ENCODE results near the gene NAT14. TPM values are rescaled to one million over a fixed set of nuclear protein-coding genes. Genes with fewer than 3 reads are reported as not detected.

The NAT14 gene
- total RNA-seq, 1 experiment from 2014 or later = 49.6 TPM

- CTCF ChIA-PET = interaction anchor here (0.7 kb wide), 1 partner anchor 825 kb away, joined by 3 read pairs; no protein-coding TSS in a partner anchor
- TF ChIP-seq CTCF (IDR thresholded peaks at IDR 0.05; ENCODE audit: unreplicated experiment) = no peak
- DNase-seq = no peak
- H3K36me3 Mint-ChIP-seq (ENCODE audit: insufficient read depth, unreplicated experiment) = peaks cover 44% of the 10 kb centered on the region
- no peaks in the 10 kb centered on the region for H3K9me3 Mint-ChIP-seq (ENCODE audit: low read depth, unreplicated experiment)
- no peak overlapping the region for H3K4me3 Mint-ChIP-seq (ENCODE audit: low read depth, unreplicated experiment)
- H3K4me1 Mint-ChIP-seq (ENCODE audit: low read depth, unreplicated experiment) = peaks cover 9% of the 10 kb centered on the region
- BruUV-seq (replicated peaks) = no TSS peak
- intact Hi-C loops (cut with micrococcal nuclease; ENCODE audit: unreplicated experiment) = no loop called here
- peaks cover 38% of the 10 kb centered on the region for H3K27me3 Mint-ChIP-seq (ENCODE audit: unreplicated experiment)
- H3K27ac Mint-ChIP-seq (ENCODE audit: unreplicated experiment) = no peak overlapping the region
These were observed 4.2 kb downstream of the NAT14 start for GRCh38 chr19:55488986-55489710.

- Mint-ChIP-seq H3K36me3 (ENCODE audit: insufficient read depth, unreplicated experiment) (peaks cover 40% of the 10 kb centered on the region), H3K4me3 (ENCODE audit: low read depth, unreplicated experiment) (no peak overlapping the region), H3K27me3 (ENCODE audit: unreplicated experiment) (peaks cover 45% of the 10 kb centered on the region), H3K4me1 (ENCODE audit: low read depth, unreplicated experiment) (peaks cover 9% of the 10 kb centered on the region), H3K9me3 (ENCODE audit: low read depth, unreplicated experiment) (no peaks in the 10 kb centered on the region), H3K27ac (ENCODE audit: unreplicated experiment) (no peak overlapping the region)
- CTCF ChIA-PET = interaction anchor here (0.7 kb wide), 1 partner anchor 372 kb away, joined by 3 read pairs; the partner anchor contains the start of gene PPP1R12C
- no peak for TF ChIP-seq CTCF (IDR thresholded peaks at IDR 0.05; ENCODE audit: unreplicated experiment)
- intact Hi-C loops (cut with micrococcal nuclease; ENCODE audit: unreplicated experiment) = no loop called here
- no peak for DNase-seq
- no TSS peak for BruUV-seq (replicated peaks)
These were observed 4.9 kb downstream of the NAT14 start for GRCh38 chr19:55489711-55490477.

- intact Hi-C loops (cut with micrococcal nuclease; ENCODE audit: unreplicated experiment) = no loop called here
- no TSS peak for BruUV-seq (replicated peaks)
- CTCF ChIA-PET = interaction anchor here (0.5 to 0.9 kb wide), 4 partner anchors 15 to 373 kb away, joined by 3 to 7 read pairs (median 4); partner anchors contain the start of gene PPP1R12C
- peaks cover 31% of the 10 kb centered on the region for H3K36me3 Mint-ChIP-seq (ENCODE audit: insufficient read depth, unreplicated experiment)
- H3K27ac Mint-ChIP-seq (ENCODE audit: unreplicated experiment) = no peak overlapping the region
- H3K4me1 Mint-ChIP-seq (ENCODE audit: low read depth, unreplicated experiment) = peaks cover 8% of the 10 kb centered on the region
- no peak overlapping the region for H3K4me3 Mint-ChIP-seq (ENCODE audit: low read depth, unreplicated experiment)
- peaks cover 54% of the 10 kb centered on the region for H3K27me3 Mint-ChIP-seq (ENCODE audit: unreplicated experiment)
- TF ChIP-seq CTCF (IDR thresholded peaks at IDR 0.05; ENCODE audit: unreplicated experiment) = no peak
- no peaks in the 10 kb centered on the region for H3K9me3 Mint-ChIP-seq (ENCODE audit: low read depth, unreplicated experiment)
- no peak for DNase-seq
These were observed 5.8 kb downstream of the NAT14 start for GRCh38 chr19:55490478-55491432.

Measured in Calu3 (cell line).